IMR-90 (cell line): ENCODE results near the gene ADAMTSL1. TPM values are rescaled to one million over a fixed set of nuclear protein-coding genes. Genes with fewer than 3 reads are reported as not detected.

Experiments used
- ATAC-seq: fragments of 200-7000 bp; cut with Tn5 transposase; 2 replicates; pipeline ENCODE4 v1.9.1; 2020; ENCODE audit warnings: low read depth, mild to moderate bottlenecking, moderate library complexity
- BruUV-seq: library from RNA; stranded (reverse); fragments of 400-500 nt; replicated peaks from 2 replicates; lab custom pipeline; 2021; lab: Mats Ljungman, UMichigan
- CTCF ChIA-PET: fragments of 300-600 bp; formaldehyde crosslinking; extraction: SDS; loops from one replicate; lab custom pipeline; 2021; ENCODE audit warnings: antibody characterized with exemption; lab: Yijun Ruan, JAX
- POLR2A ChIA-PET: fragments of 300-600 bp; sonication (Branson Sonifier 250); formaldehyde crosslinking; loops from one replicate; lab custom pipeline; 2022; ENCODE audit warnings: antibody characterized with exemption; ENCODE audit not compliant: unreplicated experiment; lab: Charles Lee
- DNase-seq: peaks from one replicate; pipeline ENCODE4 v3.0.0; 2013
- H2AFZ ChIP-seq: replicated peaks from 2 replicates; pipeline ENCODE3; 2013; ENCODE audit warnings: low read length, mild to moderate bottlenecking; ENCODE audit not compliant: poor library complexity
- H2AK5ac ChIP-seq: 2 replicates; pipeline ENCODE4 v1.6.1; 2013; ENCODE audit warnings: low read depth, low read length, inconsistent platforms
- H2AK9ac ChIP-seq: replicated peaks from 2 replicates; pipeline ENCODE3; 2013; ENCODE audit warnings: mild to moderate bottlenecking, low read depth, low read length, moderate library complexity; ENCODE audit not compliant: poor library complexity
- H2BK120ac ChIP-seq: 2 replicates; pipeline ENCODE4 v1.6.1; 2013; ENCODE audit warnings: low read depth, low read length, inconsistent platforms
- H2BK15ac ChIP-seq: 3 replicates; pipeline ENCODE4 v1.6.1; 2013; ENCODE audit warnings: low read depth, low read length, inconsistent platforms
- H2BK20ac ChIP-seq: 2 replicates; pipeline ENCODE4 v1.6.1; 2013; ENCODE audit warnings: low read depth, mild to moderate bottlenecking, inconsistent platforms, low read length, moderate library complexity
- H2BK5ac ChIP-seq: 2 replicates; pipeline ENCODE4 v1.6.1; 2013; ENCODE audit warnings: mild to moderate bottlenecking, low read depth, low read length, inconsistent platforms; ENCODE audit not compliant: poor library complexity, severe bottlenecking
- H3K14ac ChIP-seq: replicated peaks from 2 replicates; pipeline ENCODE4 v1.6.1; 2013; ENCODE audit warnings: low read depth, low read length, inconsistent platforms
- H3K18ac ChIP-seq: 2 replicates; pipeline ENCODE4 v1.6.1; 2013; ENCODE audit warnings: low read depth, low read length, control low read depth
- H3K23ac ChIP-seq: 2 replicates; pipeline ENCODE4 v1.6.1; 2013; ENCODE audit warnings: low read depth, low read length, inconsistent platforms
- H3K27ac ChIP-seq: 2 replicates; pipeline ENCODE4 v1.5.1; 2013; ENCODE audit warnings: mild to moderate bottlenecking, control low read depth, low read length; ENCODE audit not compliant: insufficient read depth
- H3K27me3 ChIP-seq: 2 replicates; pipeline ENCODE4 v1.6.1; 2013; ENCODE audit warnings: low read length; ENCODE audit not compliant: control insufficient read depth, insufficient read depth
- H3K36me3 ChIP-seq: 2 replicates; pipeline ENCODE4 v1.6.1; 2013; ENCODE audit warnings: low read length, mixed read lengths; ENCODE audit not compliant: control insufficient read depth, insufficient read depth
- H3K4ac ChIP-seq: 2 replicates; pipeline ENCODE4 v1.6.1; 2013; ENCODE audit warnings: low read depth, low read length, inconsistent platforms
- H3K4me1 ChIP-seq: 2 replicates; pipeline ENCODE4 v1.6.1; 2013; ENCODE audit warnings: low read length, mixed read lengths; ENCODE audit not compliant: control insufficient read depth, insufficient read depth
- H3K4me2 ChIP-seq: 2 replicates; pipeline ENCODE4 v1.6.1; 2013; ENCODE audit warnings: low read depth, mild to moderate bottlenecking, control low read depth, low read length, moderate library complexity
- H3K4me3 ChIP-seq: 2 replicates; pipeline ENCODE4 v1.5.1; 2013; ENCODE audit warnings: low read depth, mild to moderate bottlenecking, control low read depth, low read length, moderate library complexity; ENCODE audit not compliant: insufficient read depth
- H3K56ac ChIP-seq: 2 replicates; pipeline ENCODE4 v1.6.1; 2013; ENCODE audit warnings: low read length, inconsistent platforms; ENCODE audit not compliant: insufficient read depth; ENCODE audit errors: extremely low read depth
- H3K79me1 ChIP-seq, 2 experiments: 2 replicates each; pipeline ENCODE4 v1.6.1; 2013; ENCODE audit warnings: low read length in 2 of 2, inconsistent platforms in 1 of 2, low read depth in 1 of 2
- H3K9ac ChIP-seq: 2 replicates; pipeline ENCODE4 v1.6.1; 2013; ENCODE audit warnings: low read depth, low read length, control low read depth
- H3K9me1 ChIP-seq: 2 replicates; pipeline ENCODE4 v1.6.1; 2013; ENCODE audit warnings: low read length, inconsistent platforms; ENCODE audit not compliant: insufficient read depth
- H3K9me3 ChIP-seq: 2 replicates; pipeline ENCODE4 v1.6.1; 2013; ENCODE audit warnings: low read length; ENCODE audit not compliant: control insufficient read depth, insufficient read depth
- H4K20me1 ChIP-seq: 2 replicates; pipeline ENCODE4 v1.6.1; 2013; ENCODE audit warnings: low read length, inconsistent platforms; ENCODE audit not compliant: insufficient read depth
- H4K5ac ChIP-seq: 2 replicates; pipeline ENCODE4 v1.6.1; 2013; ENCODE audit warnings: mild to moderate bottlenecking, low read depth, low read length, control low read depth
- H4K8ac ChIP-seq, 2 experiments: 2 replicates each; pipeline ENCODE4 v1.6.1; 2013; ENCODE audit warnings: low read depth in 2 of 2, low read length in 2 of 2, control low read depth in 1 of 2, inconsistent platforms in 1 of 2
- H4K91ac ChIP-seq: 2 replicates; pipeline ENCODE4 v1.6.1; 2013; ENCODE audit warnings: low read depth, low read length, inconsistent platforms; ENCODE audit not compliant: insufficient read depth
- BHLHE40 ChIP-seq: fragments of 150-350 bp; IDR thresholded peaks from 2 replicates; pipeline ENCODE4 v1.6.1; 2016; ENCODE audit warnings: mild to moderate bottlenecking, low read depth, low read length
- CEBPB ChIP-seq: IDR thresholded peaks from 2 replicates; pipeline ENCODE4 v1.6.1; 2012; ENCODE audit warnings: low read depth, low read length, improper control_type of control experiment
- CHD1 ChIP-seq: IDR thresholded peaks from 2 replicates; pipeline ENCODE4 v1.6.1; 2012; ENCODE audit warnings: low read depth, low read length, improper control_type of control experiment
- CTCF ChIP-seq: conservative IDR thresholded peaks from 2 replicates; pipeline ENCODE4 v1.5.1; 2012; ENCODE audit warnings: mild to moderate bottlenecking, low read depth, low read length, improper control_type of control experiment
- ELK1 ChIP-seq: fragments of 150-350 bp; IDR thresholded peaks from 2 replicates; pipeline ENCODE4 v1.6.1; 2016; ENCODE audit warnings: low read depth, mild to moderate bottlenecking, low read length, moderate library complexity, borderline replicate concordance
- FOS ChIP-seq: fragments of 150-350 bp; IDR thresholded peaks from 2 replicates; pipeline ENCODE4 v1.6.1; 2016; ENCODE audit warnings: low read depth, low read length
- MAFK ChIP-seq: IDR thresholded peaks from 2 replicates; pipeline ENCODE4 v1.6.1; 2012; ENCODE audit warnings: low read depth, low read length, improper control_type of control experiment
- MAZ ChIP-seq: IDR thresholded peaks from 2 replicates; pipeline ENCODE4 v1.6.1; 2012; ENCODE audit warnings: low read depth, mild to moderate bottlenecking, low read length, improper control_type of control experiment, moderate library complexity, borderline replicate concordance
- MXI1 ChIP-seq: IDR thresholded peaks from 2 replicates; pipeline ENCODE4 v1.6.1; 2012; ENCODE audit warnings: low read depth, mild to moderate bottlenecking, low read length, moderate library complexity, borderline replicate concordance
- NFE2L2 ChIP-seq: fragments of 150-350 bp; IDR thresholded peaks from 2 replicates; pipeline ENCODE4 v1.6.1; 2016; ENCODE audit warnings: low read depth, mild to moderate bottlenecking, low read length
- POLR2A ChIP-seq: IDR thresholded peaks from 2 replicates; pipeline ENCODE4 v1.6.1; 2012; ENCODE audit warnings: mild to moderate bottlenecking, low read depth, low read length
- RAD21 ChIP-seq: IDR thresholded peaks from 2 replicates; pipeline ENCODE4 v1.6.1; 2012; ENCODE audit warnings: low read length, improper control_type of control experiment
- RCOR1 ChIP-seq: IDR thresholded peaks from 2 replicates; pipeline ENCODE4 v1.6.1; 2012; ENCODE audit warnings: mild to moderate bottlenecking, low read length, improper control_type of control experiment; ENCODE audit not compliant: insufficient replicate concordance
- RFX5 ChIP-seq: IDR thresholded peaks from 2 replicates; pipeline ENCODE4 v1.8.0; 2012; ENCODE audit warnings: low read depth, mild to moderate bottlenecking, low read length, moderate library complexity
- SMC3 ChIP-seq: fragments of 150-350 bp; IDR thresholded peaks from 2 replicates; pipeline ENCODE4 v1.6.1; 2016; ENCODE audit warnings: low read depth, mild to moderate bottlenecking, antibody characterized with exemption, low read length, moderate library complexity
- USF2 ChIP-seq: fragments of 150-350 bp; IDR thresholded peaks from 2 replicates; pipeline ENCODE4 v1.6.1; 2017; ENCODE audit warnings: mild to moderate bottlenecking, antibody characterized with exemption, low read length, low read depth
- WGBS, 2 experiments: methylation state at CpG; one replicate each; pipeline versions ENCODE4 v1.1.5 to v1.1.7; 2013; ENCODE audit warnings: missing lambda C conversion rate in 2 of 2; ENCODE audit not compliant: insufficient read length in 1 of 2; ENCODE audit errors: extremely low coverage in 2 of 2; 5-methylcytosine and 5-hydroxymethylcytosine counted together
- dilution Hi-C: fragments of 300-500 bp; cut with HindIII; formaldehyde crosslinking; loops from one replicate; pipeline ENCODE4 v1.14.3; 2018; ENCODE audit warnings: low sequenced_read_pairs; ENCODE audit not compliant: unreplicated experiment
- in situ Hi-C: fragments of 300-500 bp; cut with MboI; formaldehyde crosslinking; loops from 3 replicates; pipeline ENCODE4 v1.14.3; 2019; ENCODE audit warnings: low sequenced_read_pairs, inconsistent platforms, mixed read lengths
- intact Hi-C: fragments of 100-400 bp; cut with micrococcal nuclease; formaldehyde crosslinking; loops from 2 replicates; pipeline ENCODE4 v1.10.0; 2022
- polyA plus RNA-seq, 3 experiments: library from polyadenylated mRNA; depleted of rRNA; stranded (reverse); fragments of >200 nt; gene quantifications; 2 replicates each; pipeline ENCODE4 v1.2.3, GENCODE V29; 2012; ENCODE audit warnings: low replicate concordance in 1 of 3
- total RNA-seq: library from RNA; depleted of rRNA; stranded (reverse); fragments of >200 nt; gene quantifications from 2 replicates; pipeline ENCODE4 v1.2.3, GENCODE V29; 2012

Gene ADAMTSL1
- total and polyA plus RNA-seq, 2 of the 4 experiments (the other 2 are of a cell fraction), result 38.2 to 62.2 TPM

GRCh38 chr9:18866121-18866831 lies 392.3 kb downstream of the ADAMTSL1 start:
- in situ Hi-C loops (no loop called here), intact Hi-C loops (no loop called here), dilution Hi-C loops (no loop called here)
- WGBS, 2 experiments, result no CpG with 5 or more reads among the region's 4 CpGs
- H2AFZ ChIP-seq, result no peak overlapping the region
- H3K27ac ChIP-seq, result no peak overlapping the region
- no peaks in the 10 kb centered on the region for H4K20me1 ChIP-seq
- peaks cover 2% of the 10 kb centered on the region; the same call in 1 of the 2 replicates for H3K4me1 ChIP-seq
- peaks cover 2% of the 10 kb centered on the region; the same call in 1 of the 2 replicates for H3K9me3 ChIP-seq
- no peak overlapping the region for H4K5ac ChIP-seq
- no peak overlapping the region for H2BK20ac ChIP-seq
- H3K9ac ChIP-seq, result no peak overlapping the region
- no peaks in the 10 kb centered on the region for H3K36me3 ChIP-seq
- no peak overlapping the region for H3K4me2 ChIP-seq
- H4K8ac ChIP-seq, result no peak overlapping the region
- no peak overlapping the region for H4K91ac ChIP-seq
- TF ChIP-seq CEBPB, result no peak
- TF ChIP-seq RCOR1, result no peak
- no peak for TF ChIP-seq RFX5
- no peak for TF ChIP-seq RAD21
- no peak for TF ChIP-seq FOS
- TF ChIP-seq CHD1, result no peak
- no peak for TF ChIP-seq POLR2A
- TF ChIP-seq SMC3, result no peak
- TF ChIP-seq CTCF, result no peak
- TF ChIP-seq MAZ, result no peak
- TF ChIP-seq MAFK, result no peak
- TF ChIP-seq NFE2L2, result no peak
- no peak for TF ChIP-seq MXI1
- no peak for TF ChIP-seq ELK1
- no peak for TF ChIP-seq USF2
- TF ChIP-seq BHLHE40, result no peak
- no peak for DNase-seq
- no peaks in the 10 kb centered on the region for H3K27me3 ChIP-seq
- ATAC-seq, result no peak
- H3K4me3 ChIP-seq, result no peak overlapping the region
- no peak overlapping the region for H3K18ac ChIP-seq
- no peak overlapping the region for H3K14ac ChIP-seq
- H3K79me1 ChIP-seq, result no peaks in the 10 kb centered on the region
- H3K4ac ChIP-seq, result no peak overlapping the region
- POLR2A ChIA-PET, result no interaction called here
- no peak overlapping the region for H2BK15ac ChIP-seq
- no TSS peak for BruUV-seq
- H3K9me1 ChIP-seq, result no peaks in the 10 kb centered on the region
- H2AK9ac ChIP-seq, result no peak overlapping the region
- no peak overlapping the region for H2BK120ac ChIP-seq
- H3K23ac ChIP-seq, result no peak overlapping the region
- CTCF ChIA-PET, result no interaction called here
- H3K56ac ChIP-seq, result no peak overlapping the region
- no peak overlapping the region for H2AK5ac ChIP-seq
- no peak overlapping the region for H2BK5ac ChIP-seq
